ENCODE data around the gene PTPRN.

GRCh38 chr2:219350710-219351221, 41.6 kb upstream of the PTPRN start:
- TF ChIP-seq CTCF (IDR thresholded peaks at IDR 0.05): no peak
- TF ChIP-seq POLR2AphosphoS5 (IDR thresholded peaks at IDR 0.05): no peak
- no peak for TF ChIP-seq POLR2A (IDR thresholded peaks at IDR 0.05)

Data from prostate gland (tissue), 2 donors.